ENCODE measurements around the gene MED19.

- TF ChIP-seq, protein P1, sequence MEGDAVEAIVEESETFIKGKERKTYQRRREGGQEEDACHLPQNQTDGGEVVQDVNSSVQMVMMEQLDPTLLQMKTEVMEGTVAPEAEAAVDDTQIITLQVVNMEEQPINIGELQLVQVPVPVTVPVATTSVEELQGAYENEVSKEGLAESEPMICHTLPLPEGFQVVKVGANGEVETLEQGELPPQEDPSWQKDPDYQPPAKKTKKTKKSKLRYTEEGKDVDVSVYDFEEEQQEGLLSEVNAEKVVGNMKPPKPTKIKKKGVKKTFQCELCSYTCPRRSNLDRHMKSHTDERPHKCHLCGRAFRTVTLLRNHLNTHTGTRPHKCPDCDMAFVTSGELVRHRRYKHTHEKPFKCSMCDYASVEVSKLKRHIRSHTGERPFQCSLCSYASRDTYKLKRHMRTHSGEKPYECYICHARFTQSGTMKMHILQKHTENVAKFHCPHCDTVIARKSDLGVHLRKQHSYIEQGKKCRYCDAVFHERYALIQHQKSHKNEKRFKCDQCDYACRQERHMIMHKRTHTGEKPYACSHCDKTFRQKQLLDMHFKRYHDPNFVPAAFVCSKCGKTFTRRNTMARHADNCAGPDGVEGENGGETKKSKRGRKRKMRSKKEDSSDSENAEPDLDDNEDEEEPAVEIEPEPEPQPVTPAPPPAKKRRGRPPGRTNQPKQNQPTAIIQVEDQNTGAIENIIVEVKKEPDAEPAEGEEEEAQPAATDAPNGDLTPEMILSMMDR (IDR thresholded peaks at IDR 0.05) = no peak
- no peak for TF ChIP-seq EZH2 (IDR thresholded peaks at IDR 0.05; ENCODE audit: borderline replicate concordance, insufficient read depth, low read depth, low read length, poor library complexity, severe bottlenecking)
Observed at GRCh38 chr11:57657194-57658022, 54.6 kb downstream of the MED19 start, which contains the start of gene CLP1.

Measured in B cell (primary cell).